NB4 (cell line): ENCODE results near the gene SCPEP1.
"Not testable (repeated sequence)": the region's sequence is repeated elsewhere in the genome, so short reads cannot be mapped to it uniquely, and the experiment has no call there.

Experiments used
- CTCF ChIP-seq: IDR thresholded peaks from one replicate; pipeline ENCODE4 v1.5.1; 2012; ENCODE audit warnings: low read depth, low read length
- MAX ChIP-seq: IDR thresholded peaks from 2 replicates; pipeline ENCODE4 v1.6.1; 2011; ENCODE audit warnings: low read depth, low read length
- MYC ChIP-seq: IDR thresholded peaks from 2 replicates; pipeline ENCODE4 v1.6.1; 2011; ENCODE audit warnings: low read depth, low read length
- POLR2A ChIP-seq: IDR thresholded peaks from 2 replicates; pipeline ENCODE4 v1.6.1; 2011; ENCODE audit warnings: mild to moderate bottlenecking; ENCODE audit not compliant: insufficient read length; ENCODE audit errors: extremely low read depth

- not testable (repeated sequence) for TF ChIP-seq CTCF, POLR2A, MAX, MYC
These were observed 12.7 kb upstream of the SCPEP1 start for GRCh38 chr17:56965241-56965640.
